ENCODE results near the gene FBLN1.

Gene FBLN1

DNA sequence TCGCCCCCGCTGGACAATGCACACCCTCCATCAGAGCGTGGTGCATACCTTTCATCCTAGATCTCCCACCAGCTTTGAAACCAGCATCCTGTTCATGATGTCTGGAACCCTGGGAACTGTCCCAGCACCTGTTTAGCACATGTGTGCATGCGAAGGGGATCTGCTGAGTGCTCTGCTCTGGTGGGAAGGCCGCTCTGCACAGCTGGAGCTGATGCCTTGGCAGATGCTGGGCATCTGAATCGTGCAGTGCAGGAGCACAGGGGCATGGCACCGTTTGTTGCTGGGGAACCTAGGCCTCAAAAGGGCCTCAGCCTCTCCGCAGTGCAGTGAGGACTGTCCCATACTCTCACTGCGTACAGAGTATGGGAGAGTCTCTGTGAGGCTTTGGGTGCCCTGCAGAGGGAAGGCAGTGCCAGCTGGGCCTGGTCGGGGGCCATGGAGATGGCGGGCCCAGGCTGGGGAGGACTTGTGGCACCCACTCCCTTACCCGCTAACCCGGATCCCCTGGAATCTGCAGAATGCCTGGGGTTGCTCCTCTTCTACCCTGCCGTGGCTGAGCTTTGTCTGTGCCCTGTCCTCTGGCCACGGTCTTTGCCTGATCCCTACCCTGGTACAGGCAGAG is 96.0 kb downstream of the FBLN1 start:
- TF ChIP-seq ZFP3 (CRISPR knock-in tag; IDR thresholded peaks at IDR 0.05) = no peak
- TF ChIP-seq TCF4 (CRISPR knock-in tag; IDR thresholded peaks at IDR 0.05; ENCODE audit: borderline replicate concordance) = 0 out of 2 replicates have a peak, but pooled peaks have one; percentile 49
- no peak for ATAC-seq

DNA sequence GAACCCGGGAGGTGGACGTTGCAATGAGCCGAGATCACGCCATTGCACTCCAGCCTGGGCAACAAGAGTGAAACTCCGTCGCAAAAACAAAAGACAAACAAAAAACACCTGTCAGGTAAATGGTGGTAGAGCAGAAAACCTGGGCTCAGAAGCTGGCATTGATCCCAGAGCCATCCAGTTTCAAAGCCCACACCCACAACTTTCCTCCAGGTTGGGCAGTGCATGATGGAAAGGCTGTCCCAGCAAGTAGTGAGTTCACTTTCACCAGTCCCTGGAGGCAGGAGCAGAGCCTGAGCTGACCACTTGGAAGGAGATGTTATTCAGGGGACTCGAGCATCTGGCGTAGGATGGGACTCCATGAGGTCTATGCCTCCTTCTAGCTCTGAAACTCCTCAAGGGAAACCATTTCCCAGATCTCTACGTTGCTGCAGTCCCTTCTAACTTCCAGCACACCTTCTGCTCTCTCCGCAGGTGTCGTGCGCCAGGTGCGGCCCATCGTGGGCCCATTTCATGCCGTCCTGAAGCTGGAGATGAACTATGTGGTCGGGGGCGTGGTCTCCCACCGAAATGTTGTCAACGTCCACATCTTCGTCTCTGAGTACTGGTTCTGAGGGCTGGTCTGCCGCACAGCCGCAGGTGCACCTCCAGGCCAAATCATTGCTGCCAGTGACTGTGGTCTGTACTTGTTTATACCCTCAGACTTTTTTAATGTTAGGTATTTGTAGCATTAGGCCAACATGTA is 97.3 kb downstream of the FBLN1 start:
- no peak for TF ChIP-seq ZNF70 (CRISPR knock-in tag; IDR thresholded peaks at IDR 0.05)
- no peak for TF ChIP-seq ISL1 (CRISPR knock-in tag; IDR thresholded peaks at IDR 0.05)
- TF ChIP-seq, protein P1, sequence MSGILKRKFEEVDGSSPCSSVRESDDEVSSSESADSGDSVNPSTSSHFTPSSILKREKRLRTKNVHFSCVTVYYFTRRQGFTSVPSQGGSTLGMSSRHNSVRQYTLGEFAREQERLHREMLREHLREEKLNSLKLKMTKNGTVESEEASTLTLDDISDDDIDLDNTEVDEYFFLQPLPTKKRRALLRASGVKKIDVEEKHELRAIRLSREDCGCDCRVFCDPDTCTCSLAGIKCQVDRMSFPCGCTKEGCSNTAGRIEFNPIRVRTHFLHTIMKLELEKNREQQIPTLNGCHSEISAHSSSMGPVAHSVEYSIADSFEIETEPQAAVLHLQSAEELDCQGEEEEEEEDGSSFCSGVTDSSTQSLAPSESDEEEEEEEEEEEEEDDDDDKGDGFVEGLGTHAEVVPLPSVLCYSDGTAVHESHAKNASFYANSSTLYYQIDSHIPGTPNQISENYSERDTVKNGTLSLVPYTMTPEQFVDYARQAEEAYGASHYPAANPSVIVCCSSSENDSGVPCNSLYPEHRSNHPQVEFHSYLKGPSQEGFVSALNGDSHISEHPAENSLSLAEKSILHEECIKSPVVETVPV (CRISPR knock-in tag; IDR thresholded peaks at IDR 0.05) = no peak
- TF ChIP-seq TCF4 (CRISPR knock-in tag; IDR thresholded peaks at IDR 0.05; ENCODE audit: borderline replicate concordance) = no peak
- TF ChIP-seq, protein P2, sequence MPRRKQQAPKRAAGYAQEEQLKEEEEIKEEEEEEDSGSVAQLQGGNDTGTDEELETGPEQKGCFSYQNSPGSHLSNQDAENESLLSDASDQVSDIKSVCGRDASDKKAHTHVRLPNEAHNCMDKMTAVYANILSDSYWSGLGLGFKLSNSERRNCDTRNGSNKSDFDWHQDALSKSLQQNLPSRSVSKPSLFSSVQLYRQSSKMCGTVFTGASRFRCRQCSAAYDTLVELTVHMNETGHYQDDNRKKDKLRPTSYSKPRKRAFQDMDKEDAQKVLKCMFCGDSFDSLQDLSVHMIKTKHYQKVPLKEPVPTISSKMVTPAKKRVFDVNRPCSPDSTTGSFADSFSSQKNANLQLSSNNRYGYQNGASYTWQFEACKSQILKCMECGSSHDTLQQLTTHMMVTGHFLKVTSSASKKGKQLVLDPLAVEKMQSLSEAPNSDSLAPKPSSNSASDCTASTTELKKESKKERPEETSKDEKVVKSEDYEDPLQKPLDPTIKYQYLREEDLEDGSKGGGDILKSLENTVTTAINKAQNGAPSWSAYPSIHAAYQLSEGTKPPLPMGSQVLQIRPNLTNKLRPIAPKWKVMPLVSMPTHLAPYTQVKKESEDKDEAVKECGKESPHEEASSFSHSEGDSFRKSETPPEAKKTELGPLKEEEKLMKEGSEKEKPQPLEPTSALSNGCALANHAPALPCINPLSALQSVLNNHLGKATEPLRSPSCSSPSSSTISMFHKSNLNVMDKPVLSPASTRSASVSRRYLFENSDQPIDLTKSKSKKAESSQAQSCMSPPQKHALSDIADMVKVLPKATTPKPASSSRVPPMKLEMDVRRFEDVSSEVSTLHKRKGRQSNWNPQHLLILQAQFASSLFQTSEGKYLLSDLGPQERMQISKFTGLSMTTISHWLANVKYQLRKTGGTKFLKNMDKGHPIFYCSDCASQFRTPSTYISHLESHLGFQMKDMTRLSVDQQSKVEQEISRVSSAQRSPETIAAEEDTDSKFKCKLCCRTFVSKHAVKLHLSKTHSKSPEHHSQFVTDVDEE (CRISPR knock-in tag; IDR thresholded peaks at IDR 0.05) = no peak
- no peak for TF ChIP-seq CSDC2 (CRISPR knock-in tag; IDR thresholded peaks at IDR 0.05)
- no peak for TF ChIP-seq ZFP3 (CRISPR knock-in tag; IDR thresholded peaks at IDR 0.05)
- TF ChIP-seq PPARA (CRISPR knock-in tag; IDR thresholded peaks at IDR 0.05; ENCODE audit: borderline replicate concordance) = no peak
- TF ChIP-seq TOX (CRISPR knock-in tag; IDR thresholded peaks at IDR 0.05; ENCODE audit: borderline replicate concordance) = no peak
- TF ChIP-seq ESRRG (CRISPR knock-in tag; IDR thresholded peaks at IDR 0.05) = no peak
- no peak for TF ChIP-seq ZNF565 (CRISPR knock-in tag; conservative IDR thresholded peaks at IDR 0.05; ENCODE audit: low read depth)
- TF ChIP-seq GLIS3 (CRISPR knock-in tag; IDR thresholded peaks at IDR 0.05) = no peak
- TF ChIP-seq, protein P3, sequence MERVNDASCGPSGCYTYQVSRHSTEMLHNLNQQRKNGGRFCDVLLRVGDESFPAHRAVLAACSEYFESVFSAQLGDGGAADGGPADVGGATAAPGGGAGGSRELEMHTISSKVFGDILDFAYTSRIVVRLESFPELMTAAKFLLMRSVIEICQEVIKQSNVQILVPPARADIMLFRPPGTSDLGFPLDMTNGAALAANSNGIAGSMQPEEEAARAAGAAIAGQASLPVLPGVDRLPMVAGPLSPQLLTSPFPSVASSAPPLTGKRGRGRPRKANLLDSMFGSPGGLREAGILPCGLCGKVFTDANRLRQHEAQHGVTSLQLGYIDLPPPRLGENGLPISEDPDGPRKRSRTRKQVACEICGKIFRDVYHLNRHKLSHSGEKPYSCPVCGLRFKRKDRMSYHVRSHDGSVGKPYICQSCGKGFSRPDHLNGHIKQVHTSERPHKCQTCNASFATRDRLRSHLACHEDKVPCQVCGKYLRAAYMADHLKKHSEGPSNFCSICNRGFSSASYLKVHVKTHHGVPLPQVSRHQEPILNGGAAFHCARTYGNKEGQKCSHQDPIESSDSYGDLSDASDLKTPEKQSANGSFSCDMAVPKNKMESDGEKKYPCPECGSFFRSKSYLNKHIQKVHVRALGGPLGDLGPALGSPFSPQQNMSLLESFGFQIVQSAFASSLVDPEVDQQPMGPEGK (CRISPR knock-in tag; IDR thresholded peaks at IDR 0.05; ENCODE audit: borderline replicate concordance) = no peak
- no peak for TF ChIP-seq OSR1 (CRISPR knock-in tag; IDR thresholded peaks at IDR 0.05)
- no peak for TF ChIP-seq SNAI2 (CRISPR knock-in tag; IDR thresholded peaks at IDR 0.05)
- ATAC-seq = no peak

DNA sequence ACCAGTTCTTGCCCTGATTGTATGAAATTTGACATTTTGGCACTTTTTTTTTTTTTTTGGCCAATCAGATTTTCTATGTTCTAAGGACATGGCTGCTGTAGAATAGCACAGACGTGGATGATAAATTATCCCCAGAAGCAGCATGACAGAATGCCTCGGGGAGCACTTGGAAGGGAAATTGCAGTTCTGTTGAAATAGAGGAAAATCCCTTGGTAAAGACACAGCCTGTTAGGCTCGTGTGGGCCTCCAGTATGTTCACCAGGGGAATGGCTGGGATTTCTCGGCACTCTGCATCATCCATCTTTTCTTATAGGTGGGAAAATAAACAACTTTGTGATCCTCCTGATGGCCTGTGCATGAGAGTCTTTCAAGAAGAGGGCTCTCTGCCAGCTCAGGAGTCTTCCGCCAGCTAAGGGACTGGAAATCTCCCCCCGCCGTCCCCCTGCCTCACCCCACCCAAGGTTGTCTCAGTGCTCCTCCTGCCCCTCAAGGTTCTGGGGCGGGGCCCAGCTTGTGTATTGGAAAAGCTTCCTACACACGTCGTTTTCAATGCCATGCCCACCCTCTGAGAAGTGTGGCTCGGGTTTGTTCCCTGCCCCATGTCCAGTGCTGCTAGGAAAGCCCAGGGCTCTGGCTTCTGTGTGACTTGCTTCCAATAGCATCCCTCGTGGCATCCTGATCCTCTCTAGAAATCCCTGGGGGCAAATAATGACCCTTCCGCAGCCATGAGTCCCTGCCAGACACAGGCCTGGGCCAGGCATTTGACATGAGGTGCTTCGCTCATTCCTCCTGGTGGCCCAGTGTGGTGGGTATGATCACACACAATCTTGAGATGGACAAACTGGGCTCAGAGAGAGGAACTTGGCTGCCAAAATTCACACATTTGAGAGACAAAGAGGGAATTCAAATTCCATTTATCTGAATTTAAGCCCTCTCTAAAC is 98.4 kb downstream of the FBLN1 start:
- ATAC-seq = no peak
- TF ChIP-seq ZNF70 (CRISPR knock-in tag; IDR thresholded peaks at IDR 0.05) (no peak), RARB (CRISPR knock-in tag; IDR thresholded peaks at IDR 0.05) (no peak), ZNF565 (CRISPR knock-in tag; conservative IDR thresholded peaks at IDR 0.05; ENCODE audit: low read depth) (no peak), ZFP3 (CRISPR knock-in tag; IDR thresholded peaks at IDR 0.05) (no peak), ISL1 (CRISPR knock-in tag; IDR thresholded peaks at IDR 0.05) (no peak), TCF4 (CRISPR knock-in tag; IDR thresholded peaks at IDR 0.05; ENCODE audit: borderline replicate concordance) (no peak), TOX (CRISPR knock-in tag; IDR thresholded peaks at IDR 0.05; ENCODE audit: borderline replicate concordance) (no peak), GLIS3 (CRISPR knock-in tag; IDR thresholded peaks at IDR 0.05) (no peak), PPARA (CRISPR knock-in tag; IDR thresholded peaks at IDR 0.05; ENCODE audit: borderline replicate concordance) (no peak), ZNF8 (CRISPR knock-in tag; IDR thresholded peaks at IDR 0.05) (no peak), OSR1 (CRISPR knock-in tag; IDR thresholded peaks at IDR 0.05) (no peak), SNAI2 (CRISPR knock-in tag; IDR thresholded peaks at IDR 0.05) (no peak), ZC3H10 (CRISPR knock-in tag; IDR thresholded peaks at IDR 0.05) (no peak), BACH2 (CRISPR knock-in tag; IDR thresholded peaks at IDR 0.05; ENCODE audit: borderline replicate concordance) (no peak)
- TF ChIP-seq, protein P2 (CRISPR knock-in tag; IDR thresholded peaks at IDR 0.05) = no peak
- TF ChIP-seq, protein P3 (CRISPR knock-in tag; IDR thresholded peaks at IDR 0.05; ENCODE audit: borderline replicate concordance) = no peak
- TF ChIP-seq, protein P4, sequence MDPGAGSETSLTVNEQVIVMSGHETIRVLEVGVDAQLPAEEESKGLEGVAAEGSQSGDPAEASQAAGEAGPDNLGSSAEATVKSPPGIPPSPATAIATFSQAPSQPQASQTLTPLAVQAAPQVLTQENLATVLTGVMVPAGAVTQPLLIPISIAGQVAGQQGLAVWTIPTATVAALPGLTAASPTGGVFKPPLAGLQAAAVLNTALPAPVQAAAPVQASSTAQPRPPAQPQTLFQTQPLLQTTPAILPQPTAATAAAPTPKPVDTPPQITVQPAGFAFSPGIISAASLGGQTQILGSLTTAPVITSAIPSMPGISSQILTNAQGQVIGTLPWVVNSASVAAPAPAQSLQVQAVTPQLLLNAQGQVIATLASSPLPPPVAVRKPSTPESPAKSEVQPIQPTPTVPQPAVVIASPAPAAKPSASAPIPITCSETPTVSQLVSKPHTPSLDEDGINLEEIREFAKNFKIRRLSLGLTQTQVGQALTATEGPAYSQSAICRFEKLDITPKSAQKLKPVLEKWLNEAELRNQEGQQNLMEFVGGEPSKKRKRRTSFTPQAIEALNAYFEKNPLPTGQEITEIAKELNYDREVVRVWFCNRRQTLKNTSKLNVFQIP (CRISPR knock-in tag; IDR thresholded peaks at IDR 0.05; ENCODE audit: borderline replicate concordance, low read depth) = no peak
